Astrocyte (in vitro differentiated cells and primary cell): ENCODE results near the gene PIERCE2. TPM values are rescaled to one million over a fixed set of nuclear protein-coding genes. Genes with fewer than 3 reads are reported as not detected.

ENCODE experiments used
- DNase-seq: peaks from one replicate; pipeline ENCODE4 v3.0.0-alpha.2; 2010; ENCODE audit warnings: low read depth
- FAIRE-seq: peaks from 2 replicates; lab custom pipeline; 2011; peaks lifted over from hg19 to GRCh38; lab: Jason Lieb, UNC
- H2AFZ ChIP-seq: 2 replicates; pipeline ENCODE4 v1.6.0; 2012; ENCODE audit warnings: low read depth, low read length, inconsistent platforms
- H3K27ac ChIP-seq: 2 replicates; pipeline ENCODE4 v1.5.1; 2011; ENCODE audit warnings: low read depth, low read length, inconsistent platforms
- H3K27me3 ChIP-seq: 2 replicates; pipeline ENCODE4 v1.6.0; 2011; ENCODE audit warnings: low read length, inconsistent platforms; ENCODE audit not compliant: insufficient read depth
- H3K36me3 ChIP-seq: 2 replicates; pipeline ENCODE4 v1.5.1; 2011; ENCODE audit warnings: low read length, inconsistent platforms; ENCODE audit not compliant: insufficient read depth
- H3K4me1 ChIP-seq: 2 replicates; pipeline ENCODE4 v1.5.1; 2011; ENCODE audit warnings: low read length, inconsistent platforms; ENCODE audit not compliant: insufficient read depth
- H3K4me2 ChIP-seq: 2 replicates; pipeline ENCODE4 v1.6.0; 2012; ENCODE audit warnings: low read length, inconsistent platforms
- H3K4me3 ChIP-seq: 2 replicates; pipeline ENCODE4 v1.5.1; 2011; ENCODE audit warnings: low read depth, mild to moderate bottlenecking, low read length, inconsistent platforms; ENCODE audit not compliant: insufficient read depth
- H3K79me2 ChIP-seq: 2 replicates; pipeline ENCODE4 v1.6.0; 2012; ENCODE audit warnings: mild to moderate bottlenecking, low read length, inconsistent platforms; ENCODE audit not compliant: insufficient read depth
- H3K9ac ChIP-seq: 2 replicates; pipeline ENCODE4 v1.6.0; 2012; ENCODE audit warnings: mild to moderate bottlenecking, low read length, inconsistent platforms
- H3K9me3 ChIP-seq: 2 replicates; pipeline ENCODE4 v1.5.1; 2012; ENCODE audit warnings: low read depth, mild to moderate bottlenecking, low read length, inconsistent platforms; ENCODE audit not compliant: insufficient read depth
- H4K20me1 ChIP-seq: 2 replicates; pipeline ENCODE4 v1.6.0; 2012; ENCODE audit warnings: low read length, inconsistent platforms; ENCODE audit not compliant: insufficient read depth
- H3K27ac Mint-ChIP-seq: one replicate; pipeline ENCODE4 v1.8.0; 2021; ENCODE audit warnings: mild to moderate bottlenecking, mixed read lengths; ENCODE audit not compliant: unreplicated experiment
- H3K27me3 Mint-ChIP-seq: one replicate; pipeline ENCODE4 v1.8.0; 2021; ENCODE audit warnings: low read depth, mixed read lengths; ENCODE audit not compliant: unreplicated experiment
- H3K36me3 Mint-ChIP-seq: one replicate; pipeline ENCODE4 v1.8.0; 2021; ENCODE audit warnings: low read depth, mixed read lengths; ENCODE audit not compliant: unreplicated experiment
- H3K4me1 Mint-ChIP-seq: one replicate; pipeline ENCODE4 v1.8.0; 2021; ENCODE audit warnings: low read depth, mixed read lengths; ENCODE audit not compliant: unreplicated experiment
- H3K4me3 Mint-ChIP-seq: one replicate; pipeline ENCODE4 v1.8.0; 2021; ENCODE audit warnings: mild to moderate bottlenecking, moderate library complexity, mixed read lengths; ENCODE audit not compliant: unreplicated experiment
- H3K9me3 Mint-ChIP-seq: one replicate; pipeline ENCODE4 v1.8.0; 2021; ENCODE audit warnings: mild to moderate bottlenecking, mixed read lengths; ENCODE audit not compliant: unreplicated experiment
- EZH2 ChIP-seq: IDR thresholded peaks from 2 replicates; pipeline ENCODE4 v1.6.1; 2012; ENCODE audit warnings: mild to moderate bottlenecking, low read length, inconsistent platforms; ENCODE audit not compliant: insufficient read depth
- total RNA-seq: library from RNA; stranded (reverse); gene quantifications from 2 replicates; pipeline ENCODE4 v1.2.1, GENCODE V29; 2021
- TF ChIP-seq, protein P1 (sequence below): IDR thresholded peaks from 2 replicates; pipeline ENCODE4 v1.5.1; 2011; ENCODE audit warnings: low read depth, mild to moderate bottlenecking, inconsistent platforms, low read length, moderate library complexity; ENCODE audit not compliant: insufficient read depth

The PIERCE2 gene
- total RNA-seq, 1 donor from 2014 or later: 1.6 TPM

DNA sequence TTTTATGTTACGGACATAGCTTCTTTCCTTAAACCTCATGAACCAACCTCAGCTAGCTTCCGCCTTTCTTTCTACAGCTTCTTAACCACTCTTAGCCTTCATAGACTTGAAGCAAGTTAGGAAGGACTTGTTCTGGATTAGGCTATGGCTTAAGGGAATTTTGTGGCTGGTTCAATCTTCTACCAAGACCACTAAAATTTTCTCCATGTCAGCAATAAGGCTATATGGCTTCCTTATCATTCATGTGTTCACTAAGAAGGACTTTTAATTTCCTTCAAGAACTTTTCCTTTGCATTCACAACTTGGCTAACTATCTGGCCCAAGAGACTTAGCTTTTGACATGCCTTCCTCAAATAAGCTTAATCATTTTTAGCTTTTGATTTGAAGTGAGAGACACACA lies 24.6 kb upstream of the PIERCE2 start:
- no peaks in the 10 kb centered on the region for H3K4me1 Mint-ChIP-seq
- H3K9me3 Mint-ChIP-seq: peaks cover 4% of the 10 kb centered on the region
- H3K4me3 Mint-ChIP-seq: no peak overlapping the region
- no peaks in the 10 kb centered on the region for H3K79me2 ChIP-seq
- TF ChIP-seq, protein P1, sequence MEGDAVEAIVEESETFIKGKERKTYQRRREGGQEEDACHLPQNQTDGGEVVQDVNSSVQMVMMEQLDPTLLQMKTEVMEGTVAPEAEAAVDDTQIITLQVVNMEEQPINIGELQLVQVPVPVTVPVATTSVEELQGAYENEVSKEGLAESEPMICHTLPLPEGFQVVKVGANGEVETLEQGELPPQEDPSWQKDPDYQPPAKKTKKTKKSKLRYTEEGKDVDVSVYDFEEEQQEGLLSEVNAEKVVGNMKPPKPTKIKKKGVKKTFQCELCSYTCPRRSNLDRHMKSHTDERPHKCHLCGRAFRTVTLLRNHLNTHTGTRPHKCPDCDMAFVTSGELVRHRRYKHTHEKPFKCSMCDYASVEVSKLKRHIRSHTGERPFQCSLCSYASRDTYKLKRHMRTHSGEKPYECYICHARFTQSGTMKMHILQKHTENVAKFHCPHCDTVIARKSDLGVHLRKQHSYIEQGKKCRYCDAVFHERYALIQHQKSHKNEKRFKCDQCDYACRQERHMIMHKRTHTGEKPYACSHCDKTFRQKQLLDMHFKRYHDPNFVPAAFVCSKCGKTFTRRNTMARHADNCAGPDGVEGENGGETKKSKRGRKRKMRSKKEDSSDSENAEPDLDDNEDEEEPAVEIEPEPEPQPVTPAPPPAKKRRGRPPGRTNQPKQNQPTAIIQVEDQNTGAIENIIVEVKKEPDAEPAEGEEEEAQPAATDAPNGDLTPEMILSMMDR: no peak
- TF ChIP-seq EZH2: no peak
- H3K27ac Mint-ChIP-seq: no peak overlapping the region
- no peaks in the 10 kb centered on the region for H4K20me1 ChIP-seq
- H3K27ac ChIP-seq: no peak overlapping the region
- no peaks in the 10 kb centered on the region for H3K9me3 ChIP-seq
- H3K4me1 ChIP-seq: peaks cover 2% of the 10 kb centered on the region
- no peaks in the 10 kb centered on the region for H3K27me3 Mint-ChIP-seq
- FAIRE-seq: no peak
- H3K36me3 Mint-ChIP-seq: peaks cover 19% of the 10 kb centered on the region
- H2AFZ ChIP-seq: no peak overlapping the region
- no peak overlapping the region for H3K9ac ChIP-seq
- H3K36me3 ChIP-seq: peaks cover 6% of the 10 kb centered on the region
- no peak for DNase-seq
- no peak overlapping the region for H3K4me2 ChIP-seq
- H3K27me3 ChIP-seq: no peaks in the 10 kb centered on the region
- no peak overlapping the region for H3K4me3 ChIP-seq

DNA sequence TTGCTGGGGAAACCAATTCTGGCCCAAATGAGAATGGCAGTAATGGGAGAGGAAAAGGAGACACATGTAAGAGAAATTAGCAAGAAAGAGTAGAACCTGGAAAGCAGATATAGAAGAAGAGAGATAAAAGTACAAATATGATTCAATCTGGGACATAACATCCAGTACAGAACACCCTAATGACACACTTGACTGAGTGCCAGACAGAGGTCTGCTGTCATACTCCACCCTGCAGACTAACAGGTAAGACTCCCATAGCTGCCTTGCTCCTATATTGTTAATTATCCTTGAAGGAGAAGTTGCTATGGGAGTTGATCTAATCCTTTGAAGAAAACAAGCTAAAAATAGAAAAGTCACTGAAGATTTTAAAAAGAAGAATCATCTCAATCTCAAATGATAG lies 21.3 kb upstream of the PIERCE2 start:
- peaks cover 11% of the 10 kb centered on the region for H3K4me1 ChIP-seq
- peaks cover 18% of the 10 kb centered on the region for H3K36me3 Mint-ChIP-seq
- H3K9ac ChIP-seq: no peak overlapping the region
- no peak overlapping the region for H3K27ac ChIP-seq
- H3K36me3 ChIP-seq: peaks cover 2% of the 10 kb centered on the region
- H3K27me3 Mint-ChIP-seq: no peaks in the 10 kb centered on the region
- no peaks in the 10 kb centered on the region for H3K9me3 ChIP-seq
- peaks cover 4% of the 10 kb centered on the region for H3K9me3 Mint-ChIP-seq
- no peak overlapping the region for H3K4me3 ChIP-seq
- H3K4me1 Mint-ChIP-seq: peaks cover 6% of the 10 kb centered on the region
- TF ChIP-seq, protein P1: no peak
- TF ChIP-seq EZH2: no peak
- FAIRE-seq (no peak), DNase-seq (no peak)
- H3K27me3 ChIP-seq: no peaks in the 10 kb centered on the region
- no peak overlapping the region for H2AFZ ChIP-seq
- H3K27ac Mint-ChIP-seq: no peak overlapping the region
- no peaks in the 10 kb centered on the region for H3K79me2 ChIP-seq
- H3K4me3 Mint-ChIP-seq: no peak overlapping the region
- H3K4me2 ChIP-seq: no peak overlapping the region
- no peaks in the 10 kb centered on the region for H4K20me1 ChIP-seq

GRCh38 chr15:55389264-55389607 lies 19.1 kb upstream of the PIERCE2 start:
- Histone ChIP-seq H3K4me2 (peak overlapping the region; percentile 21), H2AFZ (no peak overlapping the region), H4K20me1 (no peaks in the 10 kb centered on the region), H3K79me2 (peaks cover 3% of the 10 kb centered on the region), H3K9me3 (no peaks in the 10 kb centered on the region), H3K9ac (no peak overlapping the region), H3K4me3 (no peak overlapping the region), H3K4me1 (peaks cover 11% of the 10 kb centered on the region), H3K36me3 (peaks cover 2% of the 10 kb centered on the region), H3K27ac (peak overlapping the region; percentile 46), H3K27me3 (no peaks in the 10 kb centered on the region)
- H3K4me1 Mint-ChIP-seq: peaks cover 6% of the 10 kb centered on the region
- no peaks in the 10 kb centered on the region for H3K27me3 Mint-ChIP-seq
- no peak overlapping the region for H3K4me3 Mint-ChIP-seq
- FAIRE-seq (no peak), DNase-seq (peak; percentile 36)
- peaks cover 7% of the 10 kb centered on the region for H3K36me3 Mint-ChIP-seq
- TF ChIP-seq EZH2: no peak
- TF ChIP-seq, protein P1: no peak
- H3K9me3 Mint-ChIP-seq: no peaks in the 10 kb centered on the region
- H3K27ac Mint-ChIP-seq: no peak overlapping the region
